ENCODE data around the gene ZNF592. TPM values are rescaled to one million over a fixed set of nuclear protein-coding genes. Genes with fewer than 3 reads are reported as not detected.

The ZNF592 gene
- polyA plus RNA-seq, 1 donor (not counting 4 experiments of a cell fraction or from before 2014, with no cell fraction given), result 4.1 TPM

GRCh38 chr15:84818261-84819131 is 70.1 kb downstream of the ZNF592 start:
- no peak overlapping the region for H3K4me2 ChIP-seq (ENCODE audit: control insufficient read depth, extremely low read depth, insufficient read depth, low read depth, low read length)

GRCh38 chr15:84819291-84819768 is 70.9 kb downstream of the ZNF592 start:
- Histone ChIP-seq H3K27me3 (ENCODE audit: control insufficient read depth, extremely low read depth, insufficient read depth, low read length) (peaks cover 11% of the 10 kb centered on the region), H3K4me3 (ENCODE audit: control insufficient read depth in 2 of 3, extremely low read depth in 1 of 3, insufficient read depth in 2 of 3, low read depth in 1 of 3, low read length in 3 of 3) (no peak overlapping the region), H3K36me3 (ENCODE audit: control insufficient read depth in 2 of 2, extremely low read depth in 1 of 2, insufficient read depth in 2 of 2, low read length in 2 of 2) (no peaks in the 10 kb centered on the region), H4K20me1 (ENCODE audit: control insufficient read depth, extremely low read depth, insufficient read depth, low read length) (no peaks in the 10 kb centered on the region), H3K4me1 (ENCODE audit: control insufficient read depth, extremely low read depth, insufficient read depth, low read length) (no peaks in the 10 kb centered on the region), H3K9me1 (ENCODE audit: control insufficient read depth, extremely low read depth, insufficient read depth, low read length) (peaks cover 2% of the 10 kb centered on the region), H3K4me2 (ENCODE audit: control insufficient read depth, extremely low read depth, insufficient read depth, low read depth, low read length) (no peak overlapping the region), H3K9ac (ENCODE audit: control insufficient read depth, extremely low read depth, insufficient read depth, low read length) (no peak overlapping the region), H3K9me3 (ENCODE audit: control insufficient read depth, low read depth, low read length) (no peaks in the 10 kb centered on the region), H3K79me2 (ENCODE audit: control insufficient read depth, insufficient read depth, low read length) (no peaks in the 10 kb centered on the region), H3K27ac (ENCODE audit: control insufficient read depth, insufficient read depth, low read length) (no peak overlapping the region), H2AFZ (ENCODE audit: control insufficient read depth, low read length) (no peak overlapping the region)
- dilution Hi-C loops (cut with MboI; ENCODE audit: extremely low pct_ligation_motif_present, low sequenced_read_pairs), result no loop called here
- DNase-seq (ENCODE audit: low read depth, low spot score), result no peak
- no peak for FAIRE-seq
- no peak for TF ChIP-seq CTCF (optimal IDR thresholded peaks at IDR 0.05 in 1 of 3, IDR thresholded peaks at IDR 0.05 in 1 of 3, conservative IDR thresholded peaks at IDR 0.05 in 1 of 3; ENCODE audit: extremely low read depth in 1 of 3, insufficient read depth in 2 of 3, low read length in 3 of 3)
- TF ChIP-seq EZH2 (IDR thresholded peaks at IDR 0.05; ENCODE audit: low read length), result no peak

More at GRCh38 chr15:84818261-84819131, 70.1 kb downstream of the ZNF592 start:
- H4K20me1 ChIP-seq (ENCODE audit: control insufficient read depth, extremely low read depth, insufficient read depth, low read length), result no peaks in the 10 kb centered on the region
- H3K79me2 ChIP-seq (ENCODE audit: control insufficient read depth, insufficient read depth, low read length), result no peaks in the 10 kb centered on the region
- no peak overlapping the region for H3K4me3 ChIP-seq (ENCODE audit: control insufficient read depth in 2 of 3, extremely low read depth in 1 of 3, insufficient read depth in 2 of 3, low read depth in 1 of 3, low read length in 3 of 3)
- H3K9me1 ChIP-seq (ENCODE audit: control insufficient read depth, extremely low read depth, insufficient read depth, low read length), result peaks cover 2% of the 10 kb centered on the region
- H3K9me3 ChIP-seq (ENCODE audit: control insufficient read depth, low read depth, low read length), result no peaks in the 10 kb centered on the region
- no peak overlapping the region for H2AFZ ChIP-seq (ENCODE audit: control insufficient read depth, low read length)
- DNase-seq (ENCODE audit: low read depth, low spot score), result no peak
- no peak for TF ChIP-seq CTCF (optimal IDR thresholded peaks at IDR 0.05 in 1 of 3, IDR thresholded peaks at IDR 0.05 in 1 of 3, conservative IDR thresholded peaks at IDR 0.05 in 1 of 3; ENCODE audit: extremely low read depth in 1 of 3, insufficient read depth in 2 of 3, low read length in 3 of 3)
- no peak for TF ChIP-seq EZH2 (IDR thresholded peaks at IDR 0.05; ENCODE audit: low read length)
- H3K27ac ChIP-seq (ENCODE audit: control insufficient read depth, insufficient read depth, low read length), result no peak overlapping the region
- H3K36me3 ChIP-seq (ENCODE audit: control insufficient read depth in 2 of 2, extremely low read depth in 1 of 2, insufficient read depth in 2 of 2, low read length in 2 of 2), result no peaks in the 10 kb centered on the region
- H3K4me1 ChIP-seq (ENCODE audit: control insufficient read depth, extremely low read depth, insufficient read depth, low read length), result no peaks in the 10 kb centered on the region
- FAIRE-seq, result no peak
- H3K27me3 ChIP-seq (ENCODE audit: control insufficient read depth, extremely low read depth, insufficient read depth, low read length), result peaks cover 11% of the 10 kb centered on the region
- no peak overlapping the region for H3K9ac ChIP-seq (ENCODE audit: control insufficient read depth, extremely low read depth, insufficient read depth, low read length)
- dilution Hi-C loops (cut with MboI; ENCODE audit: extremely low pct_ligation_motif_present, low sequenced_read_pairs), result no loop called here

Data from keratinocyte (primary cell).